Posterior vena cava (tissue), 2 donors: Measurements from ENCODE around the gene AOPEP. TPM values are rescaled to one million over a fixed set of nuclear protein-coding genes. Genes with fewer than 3 reads are reported as not detected.

ENCODE experiments used
- DNase-seq: peaks from one replicate; pipeline ENCODE4 v3.0.0-alpha.2; 2020; ENCODE audit warnings: low spot score
- intact Hi-C, 2 donors: fragments of 100-400 bp; cut with DNase I; formaldehyde crosslinking; loops; one replicate each; pipeline versions ENCODE4 v1.14.1 to v1.14.2; 2022 to 2023
- total RNA-seq, 2 donors: library from RNA; stranded (reverse); fragmentation: NEBNext Ultra II Directional; extraction: Animal tissue kit (Norgen Biotek cat#: 25700); gene quantifications; one replicate each; pipeline ENCODE4 v1.2.1, GENCODE V29; 2021
- donor health status: DM: yes; HTN: yes; CAD: no.
- donor health status: DM: yes; HTN: yes; CAD: no.

Gene AOPEP
- total RNA-seq, 2 donors from 2014 or later: 124 to 138 TPM

DNA sequence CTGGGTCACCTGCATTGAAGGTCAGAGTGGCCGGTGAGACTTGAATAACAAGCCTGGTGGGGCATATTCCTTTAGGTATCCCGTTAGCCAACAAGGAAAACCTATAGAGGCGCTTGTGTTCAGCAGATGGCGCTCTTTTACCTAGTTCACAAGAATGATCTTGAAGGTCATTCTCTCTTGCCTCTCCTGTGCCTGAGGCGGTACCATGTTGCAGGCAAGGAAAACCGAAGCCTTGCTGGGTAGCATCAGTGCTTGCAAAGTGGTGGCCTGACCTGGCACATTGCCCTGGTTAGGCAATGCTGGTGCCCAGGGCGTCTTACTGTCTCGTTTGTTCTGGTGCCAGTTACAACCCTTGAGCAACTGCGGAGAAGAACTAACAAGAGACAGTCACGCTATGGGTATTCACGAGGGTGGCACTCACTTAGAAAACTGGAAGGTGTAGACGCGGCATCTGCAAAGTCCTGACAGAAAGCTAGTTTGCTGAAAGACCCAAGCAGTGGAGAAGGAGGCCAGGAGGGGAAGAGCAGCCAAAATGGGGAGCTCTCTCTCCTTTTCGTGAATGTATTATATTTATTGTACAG is 56.7 kb downstream of the AOPEP start:
- intact Hi-C loops: loop anchor here in 1 of 2 donors (5.0 kb wide), 1 partner anchor 349 kb away; no protein-coding TSS in a partner anchor
- no peak for DNase-seq

DNA sequence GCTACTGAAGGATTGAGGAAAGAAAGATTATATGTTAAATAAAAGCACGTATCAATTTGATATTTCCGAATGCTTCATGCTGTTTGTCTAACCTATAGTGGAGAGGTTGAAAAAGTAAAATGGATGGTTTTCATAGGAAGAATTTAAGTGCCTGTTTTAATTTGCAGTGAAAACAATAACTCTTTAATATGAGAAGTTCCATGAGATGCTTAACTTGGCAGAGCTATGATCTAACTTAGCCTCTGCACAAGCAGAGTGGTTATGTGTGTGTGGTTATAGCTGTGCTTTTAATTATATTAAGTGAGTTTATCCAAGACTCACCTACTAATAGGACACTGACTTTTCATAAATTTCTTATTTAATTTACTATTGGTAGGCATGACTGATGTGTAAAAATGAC is 57.4 kb downstream of the AOPEP start:
- DNase-seq: no peak
- intact Hi-C loops: loop anchor here in 1 of 2 donors (5.0 kb wide), 1 partner anchor 348 kb away; no protein-coding TSS in a partner anchor

DNA sequence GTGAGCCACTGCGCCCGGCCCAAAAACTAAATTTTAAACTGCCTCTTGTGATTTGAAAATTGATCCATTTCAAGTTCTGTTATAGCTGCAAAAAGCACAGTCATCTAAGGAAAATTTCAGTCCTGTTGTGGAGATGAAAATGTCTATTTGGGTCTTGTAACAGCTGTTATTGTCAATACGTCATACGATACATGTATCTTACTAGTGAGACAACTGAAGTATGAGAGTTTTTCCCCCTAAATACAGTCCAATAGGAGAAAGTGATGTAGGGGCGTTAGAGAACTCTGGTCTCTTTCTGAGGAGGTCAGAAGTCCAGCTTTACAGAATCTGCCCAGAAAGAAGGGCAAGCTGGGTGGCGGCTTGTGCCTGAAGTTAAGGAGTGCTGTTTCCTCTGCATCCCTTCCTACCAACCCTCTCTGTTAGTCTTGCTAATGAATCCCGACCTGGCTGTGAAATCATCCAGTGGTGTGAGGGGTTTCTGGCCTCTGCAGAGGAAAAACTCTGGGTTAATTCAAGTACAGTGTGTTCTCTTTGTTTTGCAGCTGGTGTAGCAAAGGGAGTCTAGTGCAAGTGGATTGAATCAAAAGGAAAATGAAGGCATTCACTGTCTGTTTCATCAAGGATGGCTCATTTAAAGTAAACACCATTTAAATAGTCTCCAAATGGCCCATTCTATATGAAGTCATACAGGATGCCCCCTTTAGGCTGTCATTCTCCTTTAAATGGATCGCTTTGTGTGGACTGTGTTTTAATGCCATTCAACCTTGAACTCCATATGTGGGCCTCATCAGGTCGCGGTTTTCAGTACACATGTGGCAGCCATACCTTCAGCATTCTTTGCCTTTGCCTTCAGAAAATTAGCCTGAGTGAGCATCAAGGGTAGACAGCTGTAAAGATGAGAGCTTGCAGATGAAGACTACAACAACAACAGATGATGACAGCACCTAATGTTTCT is 59.0 kb downstream of the AOPEP start:
- intact Hi-C loops: no loop called here
- DNase-seq: no peak

DNA sequence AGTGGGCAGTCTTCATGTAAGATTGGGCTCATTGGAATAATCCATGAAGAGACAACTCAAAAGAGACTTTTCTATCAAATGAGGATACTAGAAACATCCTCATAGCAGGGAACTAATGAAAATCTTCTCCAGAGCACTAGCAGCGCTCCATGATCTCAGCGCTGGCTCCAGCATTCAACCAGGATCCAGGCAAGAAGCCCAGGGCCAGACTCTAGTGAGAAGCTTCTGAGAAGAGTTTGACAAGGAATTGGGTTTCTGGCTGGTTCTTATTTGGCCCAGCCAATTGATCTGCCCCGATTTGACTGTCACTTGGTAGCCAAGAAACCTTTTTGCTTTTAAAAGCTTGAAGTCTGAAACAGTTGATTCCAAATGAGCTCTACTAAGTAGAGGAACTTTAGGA is 60.1 kb downstream of the AOPEP start:
- intact Hi-C loops: no loop called here
- no peak for DNase-seq

DNA sequence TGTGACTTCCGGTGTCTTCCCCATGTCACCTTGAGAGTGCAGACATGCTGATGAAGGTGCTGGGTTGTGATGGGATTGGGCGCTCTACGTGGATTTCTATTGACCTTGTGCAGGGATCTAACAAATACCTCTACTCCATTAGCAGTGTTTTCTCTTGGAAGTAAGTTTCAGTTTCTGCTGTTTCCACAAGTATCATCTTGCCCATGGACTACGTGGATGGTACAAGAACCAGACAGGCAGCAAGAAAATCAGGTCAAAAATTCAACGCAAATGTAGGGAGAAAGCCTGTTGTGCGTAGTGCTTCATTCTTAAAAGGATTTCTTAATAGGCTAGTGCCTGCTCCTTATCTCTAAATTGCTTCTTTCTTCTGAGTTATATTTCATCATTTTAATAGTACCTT is 60.8 kb downstream of the AOPEP start:
- intact Hi-C loops: no loop called here
- no peak for DNase-seq

DNA sequence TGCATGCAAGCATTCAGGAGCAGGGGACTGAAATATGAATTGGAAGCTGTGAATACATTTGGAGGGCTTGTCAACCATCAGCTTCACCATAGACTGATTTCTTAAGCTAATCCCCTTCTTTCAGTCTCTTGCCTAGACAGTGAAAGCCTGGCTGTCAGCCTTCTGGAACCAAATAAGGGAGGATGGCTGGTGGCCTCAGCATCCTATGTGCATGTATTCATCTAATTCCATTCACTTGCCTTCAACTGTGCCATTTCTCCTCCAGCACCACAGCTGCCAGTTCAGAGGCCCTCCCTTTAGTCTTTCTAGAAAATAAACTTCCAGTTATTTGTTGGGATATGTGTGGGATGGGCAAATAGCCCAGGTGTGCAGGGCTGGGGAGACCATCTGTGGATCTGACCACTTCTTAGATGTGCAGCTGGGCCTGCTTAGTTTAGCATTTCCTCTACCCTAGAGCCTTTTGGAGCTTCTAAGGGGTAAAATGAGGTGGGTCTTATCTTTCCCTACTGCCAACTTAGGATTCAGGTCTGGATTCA is 62.1 kb downstream of the AOPEP start:
- intact Hi-C loops: no loop called here

DNA sequence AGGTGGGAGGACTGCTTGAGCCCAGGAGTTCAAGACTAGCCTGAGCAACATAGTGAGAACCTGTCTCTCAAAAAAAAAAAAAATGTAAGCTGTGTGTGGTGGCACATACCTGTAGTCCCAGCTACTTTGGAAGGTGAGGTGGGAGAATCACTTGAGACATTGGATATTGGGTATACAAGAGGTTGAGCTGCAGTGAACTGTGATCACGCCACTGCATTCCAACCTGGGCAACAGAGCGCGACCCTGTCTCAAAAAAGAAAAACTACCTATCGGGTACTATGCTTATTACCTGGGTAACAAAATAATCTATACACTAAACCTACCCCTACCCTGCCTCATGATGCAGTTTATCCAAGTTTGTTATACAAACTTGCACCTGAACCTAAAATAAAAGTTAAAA is 64.9 kb downstream of the AOPEP start:
- intact Hi-C loops: no loop called here
- DNase-seq: no peak

More for the DNA sequence above, 62.1 kb downstream of the AOPEP start:
- no peak for DNase-seq

DNA sequence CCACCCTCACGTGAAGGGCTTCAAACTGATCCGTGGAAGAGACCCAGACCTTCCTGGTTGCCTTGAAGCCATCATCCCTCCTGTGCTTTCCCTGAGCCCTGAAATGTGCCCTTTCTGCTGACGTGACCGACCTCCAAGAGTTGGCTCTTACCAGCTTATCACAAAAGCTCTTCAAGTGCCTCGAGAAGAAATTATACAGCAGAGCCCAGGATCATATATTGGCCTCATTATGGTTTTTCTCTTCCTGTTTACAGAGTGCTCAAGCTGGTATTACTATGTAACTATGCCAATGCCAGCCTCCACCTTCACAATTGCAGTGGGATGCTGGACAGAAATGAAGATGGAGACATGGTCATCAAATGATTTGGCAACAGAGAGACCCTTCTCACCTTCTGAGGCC is 66.0 kb downstream of the AOPEP start:
- intact Hi-C loops: no loop called here

DNA sequence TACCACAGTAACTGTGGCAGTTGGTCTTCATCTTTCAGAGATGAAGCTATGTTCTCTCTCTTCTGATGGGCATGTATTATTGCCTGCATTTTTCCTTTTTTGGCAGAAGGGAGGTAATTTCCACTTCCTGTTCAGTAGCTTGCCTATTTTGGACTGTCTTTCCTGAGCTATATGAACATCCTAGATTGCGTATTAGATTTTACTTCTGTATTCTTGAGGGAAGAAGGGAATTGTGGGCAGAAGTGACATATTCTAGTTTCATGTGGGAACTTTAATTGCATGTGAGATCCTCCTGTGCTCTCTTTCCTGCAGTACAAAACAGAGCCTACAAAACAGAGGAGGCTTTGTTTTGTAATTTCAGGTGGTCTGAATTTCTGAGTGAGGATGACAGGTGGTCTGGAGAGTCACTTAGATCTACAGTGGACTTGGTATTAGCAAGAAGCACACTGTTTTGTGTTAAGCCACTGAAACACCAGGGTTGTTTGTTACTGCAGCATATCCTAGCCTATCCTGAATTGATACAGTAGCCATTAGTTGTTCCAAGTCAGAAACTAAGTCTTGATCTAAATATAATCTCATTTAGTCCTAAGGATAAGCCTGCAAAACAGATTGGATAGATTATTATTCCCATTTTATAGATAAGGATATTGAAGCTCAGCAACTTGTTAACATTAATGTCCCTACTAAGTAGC is 68.1 kb downstream of the AOPEP start:
- no peak for DNase-seq
- intact Hi-C loops: loop anchor here in 1 of 2 donors (1.0 kb wide), 1 partner anchor 21 kb away; no protein-coding TSS in a partner anchor

More for the DNA sequence above, 66.0 kb downstream of the AOPEP start:
- no peak for DNase-seq

DNA sequence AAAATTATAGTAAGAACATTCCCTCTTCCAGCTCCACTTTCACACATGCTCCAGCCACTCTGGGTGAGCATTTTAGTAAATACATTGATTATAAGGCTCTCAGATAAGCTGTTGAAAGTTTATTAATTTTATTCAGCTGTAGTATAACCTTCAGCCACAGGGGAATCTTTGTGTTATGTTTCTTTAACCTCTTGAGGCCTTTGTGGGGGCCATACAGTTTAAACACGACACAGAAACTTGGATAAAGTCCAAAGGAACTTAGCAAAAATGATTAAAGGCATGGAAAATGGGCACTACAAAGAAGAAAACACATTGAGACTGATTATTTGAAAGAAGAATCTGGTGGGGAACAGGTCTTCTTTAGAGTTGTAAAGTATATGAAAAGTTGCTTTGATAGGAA is 70.2 kb downstream of the AOPEP start:
- DNase-seq: no peak
- intact Hi-C loops: no loop called here

DNA sequence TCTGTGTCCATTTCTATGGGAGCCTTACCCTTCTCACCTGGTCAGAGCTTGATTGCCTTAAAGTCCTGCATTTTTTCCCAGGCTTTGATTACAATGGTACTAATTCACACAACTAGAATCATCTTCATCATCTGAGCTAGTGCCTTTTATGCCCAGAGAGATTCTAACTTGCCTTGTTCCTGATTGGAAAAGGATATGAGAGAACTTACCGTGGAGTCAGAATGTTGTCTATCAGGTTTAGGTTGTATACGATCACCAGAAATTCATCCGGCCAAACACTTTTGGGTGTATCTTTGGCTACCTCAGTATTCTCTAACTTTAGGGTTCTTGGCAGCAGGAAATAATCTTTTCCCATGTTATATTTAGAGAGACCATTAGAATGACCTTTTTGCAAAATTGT is 71.7 kb downstream of the AOPEP start:
- no peak for DNase-seq
- intact Hi-C loops: no loop called here

DNA sequence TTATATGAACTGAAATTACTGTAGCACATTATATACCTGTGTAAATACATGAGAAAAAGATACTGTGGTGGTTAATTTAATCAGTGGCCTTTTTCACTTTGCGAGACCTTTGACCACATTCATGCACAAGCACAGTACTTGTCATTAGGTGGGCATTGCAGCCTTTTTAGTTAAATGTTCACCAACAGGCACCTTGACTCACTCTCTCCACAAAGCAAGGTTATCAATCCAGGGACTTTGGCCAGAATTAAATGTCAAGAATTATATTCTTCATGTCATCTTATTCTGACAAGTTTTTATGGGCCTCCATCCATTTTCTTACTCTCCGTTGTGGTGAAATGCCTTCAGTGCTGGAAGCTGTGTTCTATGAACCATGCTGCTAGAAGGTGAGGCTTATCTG is 72.2 kb downstream of the AOPEP start:
- intact Hi-C loops: no loop called here
- DNase-seq: no peak

DNA sequence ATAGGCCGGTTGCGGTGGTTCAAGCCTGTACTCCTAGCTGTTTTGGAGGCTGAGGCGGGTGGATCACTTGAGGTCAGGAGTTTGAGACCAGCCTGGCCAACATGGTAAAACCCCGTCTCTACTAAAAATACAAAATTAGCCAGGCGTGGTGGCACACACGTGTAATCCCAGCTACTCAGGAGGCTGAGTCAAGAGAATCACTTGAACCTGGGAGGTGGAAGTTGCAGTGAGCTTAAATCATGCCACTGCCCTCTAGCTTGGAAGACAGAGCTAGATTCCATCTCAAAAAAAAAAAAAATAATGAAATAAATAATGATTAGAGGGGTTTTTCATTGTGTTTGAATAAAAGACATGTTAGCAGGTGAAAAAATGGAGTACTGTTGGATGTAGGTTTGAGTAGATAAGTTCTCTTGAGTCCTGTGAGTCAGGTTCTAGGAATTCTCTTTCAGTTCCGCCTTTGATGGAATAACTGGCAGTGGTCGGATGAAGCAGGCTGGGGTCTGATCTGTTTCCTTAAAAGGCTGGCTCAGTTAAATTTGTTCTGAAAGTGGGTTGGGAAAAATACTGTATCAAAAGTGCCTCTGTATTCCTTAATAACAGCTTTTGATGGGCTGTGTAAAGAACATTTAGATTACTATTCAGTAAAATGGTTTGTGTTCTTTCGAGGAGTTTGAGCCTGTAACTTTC is 73.2 kb downstream of the AOPEP start:
- intact Hi-C loops: loop anchor here in 1 of 2 donors (10.0 kb wide), 1 partner anchor 105 kb away; no protein-coding TSS in a partner anchor

DNA sequence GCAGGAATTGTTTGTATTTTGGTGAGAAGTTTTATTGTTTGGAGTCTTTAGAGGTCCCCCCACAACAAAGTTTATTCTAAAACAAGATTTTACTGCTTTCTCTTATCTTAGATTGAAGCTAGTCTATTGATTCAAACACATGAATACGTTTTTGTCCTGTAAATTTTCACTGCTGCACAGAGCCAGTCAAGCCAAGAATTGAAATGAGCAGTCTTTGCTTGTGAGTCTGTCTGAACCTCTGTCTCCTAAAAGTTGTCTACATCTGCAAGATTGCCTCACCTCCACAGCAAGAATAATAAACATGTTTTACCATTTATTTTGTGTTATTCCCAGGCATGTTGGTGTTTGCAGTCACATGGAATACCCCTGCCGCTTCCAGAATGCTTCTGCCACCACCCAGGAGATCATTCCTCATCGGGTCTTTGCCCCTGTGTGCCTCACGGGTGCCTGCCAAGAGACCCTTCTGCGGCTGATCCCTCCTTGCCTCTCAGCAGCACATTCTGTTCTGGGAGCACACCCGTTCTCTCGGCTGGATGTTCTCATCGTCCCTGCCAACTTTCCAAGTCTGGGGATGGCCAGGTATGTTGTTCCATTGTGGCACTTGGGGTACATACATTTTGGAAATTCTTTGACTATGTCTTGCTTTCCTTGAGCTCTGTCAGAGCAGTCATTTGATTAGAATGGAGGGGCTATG is 74.1 kb downstream of the AOPEP start:
- intact Hi-C loops: loop anchor here in 1 of 2 donors (10.0 kb wide), 1 partner anchor 104 kb away; no protein-coding TSS in a partner anchor

More for the DNA sequence above, 73.2 kb downstream of the AOPEP start:
- no peak for DNase-seq

DNA sequence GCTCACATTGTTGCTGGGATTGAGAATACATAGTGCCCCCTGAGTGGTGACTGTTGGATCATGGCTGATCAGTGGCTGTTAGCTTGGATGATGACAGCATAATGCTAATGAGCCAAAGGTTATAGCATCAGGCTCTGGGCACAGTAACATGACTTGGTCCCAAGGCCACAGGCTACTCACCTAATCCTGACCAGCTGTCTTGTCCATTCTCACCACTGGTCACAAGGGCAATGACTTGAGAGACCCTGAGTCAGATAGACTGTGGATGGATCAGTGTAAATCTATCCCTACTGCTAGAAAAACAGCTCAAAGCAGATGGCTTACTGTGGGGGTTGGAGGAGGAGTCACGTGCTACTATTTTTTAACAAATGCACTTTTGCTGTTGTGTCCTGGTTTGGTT is 74.7 kb downstream of the AOPEP start:
- intact Hi-C loops: loop anchor here in 1 of 2 donors (10.0 kb wide), 1 partner anchor 104 kb away; no protein-coding TSS in a partner anchor
- DNase-seq: no peak

More for the DNA sequence above, 74.1 kb downstream of the AOPEP start:
- DNase-seq: no peak

DNA sequence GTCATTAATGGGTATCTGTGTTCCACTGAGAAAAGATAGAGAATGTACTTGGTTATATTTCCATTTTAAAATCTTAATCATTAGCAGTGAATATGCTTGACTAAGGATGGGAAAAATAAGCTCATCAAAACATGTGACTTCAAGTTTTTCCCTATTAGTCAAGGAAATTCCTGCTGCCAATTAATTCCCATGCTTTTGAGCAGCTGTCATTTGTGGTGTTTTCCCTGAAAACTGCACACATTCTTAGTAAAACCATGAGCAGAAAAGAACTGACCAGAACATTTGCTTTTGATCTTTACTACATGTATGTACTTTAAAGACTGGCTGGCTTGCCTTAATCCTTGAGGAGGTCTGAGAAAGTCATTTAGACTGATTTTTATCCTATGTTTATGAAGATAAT is 75.2 kb downstream of the AOPEP start:
- intact Hi-C loops: loop anchor here in 1 of 2 donors (10.0 kb wide), 1 partner anchor 103 kb away; no protein-coding TSS in a partner anchor
- no peak for DNase-seq

DNA sequence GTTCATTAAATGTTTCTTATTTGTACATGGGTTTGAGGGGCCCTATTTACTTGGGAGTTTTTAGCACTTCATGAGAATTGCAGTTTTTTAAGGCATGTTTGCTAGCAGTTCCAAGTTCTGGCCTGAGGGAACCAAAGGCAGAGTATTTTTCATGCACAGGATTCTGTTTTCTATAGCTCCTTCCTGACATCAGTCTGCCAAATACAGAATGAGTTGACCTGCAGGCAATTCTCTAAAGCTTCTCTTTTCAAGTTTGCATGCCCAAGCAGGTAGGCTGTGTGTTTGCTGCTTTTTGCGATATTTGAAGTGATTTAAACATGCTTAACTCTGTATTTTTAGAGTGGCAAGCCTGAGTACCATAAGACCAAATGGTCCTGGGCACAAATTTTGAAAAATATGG is 75.8 kb downstream of the AOPEP start:
- DNase-seq: no peak
- intact Hi-C loops: loop anchor here in 1 of 2 donors (10.0 kb wide), 1 partner anchor 103 kb away; no protein-coding TSS in a partner anchor

DNA sequence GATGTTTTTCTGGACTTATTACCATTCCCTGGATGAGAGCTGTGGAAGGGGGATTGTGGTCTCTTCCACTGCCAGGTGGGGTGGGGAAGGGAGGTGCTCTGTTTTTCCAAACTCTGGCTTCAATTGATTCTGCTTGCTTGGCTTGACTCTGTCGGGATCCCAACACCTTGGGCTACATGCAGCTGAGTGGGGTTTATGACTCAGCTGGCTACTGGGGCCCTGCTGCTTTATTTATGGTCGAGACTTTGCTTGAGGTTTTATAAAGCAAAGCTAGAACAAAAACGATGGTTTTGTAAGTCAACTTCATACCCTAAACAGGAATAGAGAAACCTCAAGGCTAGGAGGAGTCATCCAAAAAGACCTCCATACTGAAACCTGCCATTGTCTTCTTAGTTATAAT is 76.3 kb downstream of the AOPEP start:
- DNase-seq: no peak
- intact Hi-C loops: loop anchor here in 1 of 2 donors (10.0 kb wide), 1 partner anchor 102 kb away; no protein-coding TSS in a partner anchor
